HepG2 (cell line): ENCODE results near the gene RPL36AL. TPM values are rescaled to one million over a fixed set of nuclear protein-coding genes. Genes with fewer than 3 reads are reported as not detected.

Experiments
- ARID5B ChIP-seq: IDR thresholded peaks from 2 replicates; pipeline ENCODE4 v1.4.0; 2020; ENCODE audit warnings: mild to moderate bottlenecking, missing genetic modification reagents
- BCL6 ChIP-seq: IDR thresholded peaks from 2 replicates; pipeline ENCODE4 v1.6.1; 2016; ENCODE audit warnings: missing genetic modification reagents, missing compliant biosample characterization
- IRX3 ChIP-seq: sonication (generic); formaldehyde crosslinking; IDR thresholded peaks from 2 replicates; pipeline ENCODE4 v1.8.1; 2023; ENCODE audit warnings: mild to moderate bottlenecking, low read depth, missing genetic modification reagents, borderline replicate concordance
- JUND ChIP-seq: sonication (generic); formaldehyde crosslinking; IDR thresholded peaks from 2 replicates; pipeline ENCODE4 v1.8.0; 2022; ENCODE audit warnings: mild to moderate bottlenecking, missing genetic modification reagents
- MIXL1 ChIP-seq: IDR thresholded peaks from 2 replicates; pipeline ENCODE4 v1.6.1; 2016
- SAP130 ChIP-seq: IDR thresholded peaks from 2 replicates; pipeline ENCODE4 v1.6.1; 2016; ENCODE audit warnings: low read depth
- SPEN ChIP-seq: sonication (generic); formaldehyde crosslinking; IDR thresholded peaks from 2 replicates; pipeline ENCODE4 v1.5.1; 2020; ENCODE audit warnings: low read depth, mild to moderate bottlenecking, missing genetic modification reagents
- TAF1 ChIP-seq: sonication (generic); formaldehyde crosslinking; IDR thresholded peaks from 2 replicates; pipeline ENCODE4 v1.4.0; 2020; ENCODE audit warnings: missing genetic modification reagents
- TIGD3 ChIP-seq: sonication (generic); formaldehyde crosslinking; IDR thresholded peaks from 2 replicates; pipeline ENCODE4 v1.5.1; 2020; ENCODE audit warnings: mild to moderate bottlenecking, missing genetic modification reagents, borderline replicate concordance
- TRIM22 ChIP-seq: fragments of 450-650 bp; IDR thresholded peaks from 2 replicates; pipeline ENCODE4 v1.6.1; 2017
- ZBTB46 ChIP-seq: sonication (generic); formaldehyde crosslinking; IDR thresholded peaks from 2 replicates; pipeline ENCODE4 v1.4.0; 2020; ENCODE audit warnings: mild to moderate bottlenecking, missing genetic modification reagents, borderline replicate concordance
- ZNF282 ChIP-seq: fragments of 450-650 bp; IDR thresholded peaks from 2 replicates; pipeline ENCODE4 v1.6.1; 2018; ENCODE audit not compliant: partially characterized antibody
- ZNF484 ChIP-seq: sonication (generic); formaldehyde crosslinking; IDR thresholded peaks from 2 replicates; pipeline ENCODE4 v1.5.1; 2020; ENCODE audit warnings: mild to moderate bottlenecking, low read depth, missing genetic modification reagents, borderline replicate concordance
- ZNF629 ChIP-seq: sonication (generic); formaldehyde crosslinking; conservative IDR thresholded peaks from 2 replicates; pipeline ENCODE4 v1.5.0; 2020; ENCODE audit warnings: missing genetic modification reagents
- ZNF761 ChIP-seq: sonication (generic); formaldehyde crosslinking; conservative IDR thresholded peaks from 2 replicates; pipeline ENCODE4 v1.4.0; 2020; ENCODE audit warnings: mild to moderate bottlenecking, missing genetic modification reagents
- ZNF788 ChIP-seq: sonication (generic); formaldehyde crosslinking; IDR thresholded peaks from 2 replicates; pipeline ENCODE4 v1.5.0; 2020; ENCODE audit warnings: mild to moderate bottlenecking, missing genetic modification reagents, borderline replicate concordance
- ZSCAN22 ChIP-seq: sonication (generic); formaldehyde crosslinking; IDR thresholded peaks from 2 replicates; pipeline ENCODE4 v1.4.0; 2020; ENCODE audit warnings: mild to moderate bottlenecking, missing genetic modification reagents
- ZSCAN29 ChIP-seq: sonication (generic); formaldehyde crosslinking; conservative IDR thresholded peaks from 2 replicates; pipeline ENCODE4 v1.4.0; 2020; ENCODE audit warnings: mild to moderate bottlenecking, missing genetic modification reagents
- ZSCAN31 ChIP-seq: sonication (generic); formaldehyde crosslinking; IDR thresholded peaks from 2 replicates; pipeline ENCODE4 v1.5.0; 2020; ENCODE audit warnings: low read depth, mild to moderate bottlenecking, missing genetic modification reagents
- ZSCAN5A ChIP-seq: sonication (generic); formaldehyde crosslinking; IDR thresholded peaks from 2 replicates; pipeline ENCODE4 v1.8.0; 2022; ENCODE audit warnings: mild to moderate bottlenecking, missing genetic modification reagents, borderline replicate concordance
- polyA plus RNA-seq, 8 experiments: library from polyadenylated mRNA; depleted of rRNA in 3 of 8; stranded (reverse) in 7 of 8; unstranded in 1 of 8; fragments of >200 nt; fragmentation: Illumina TruSeq in 4 of 8; extraction: Trizol in 4 of 8; gene quantifications; 2 replicates each; pipeline versions ENCODE4 v1.2.1 to v1.2.3, GENCODE V29; 2011 to 2016; ENCODE audit warnings: low read depth in 4 of 8, missing spikeins in 1 of 8, mixed read lengths in 1 of 8; ENCODE audit not compliant: insufficient read depth in 1 of 8
- total RNA-seq, 5 experiments: library from RNA; depleted of rRNA; stranded (reverse); fragments of >200 nt; fragmentation: Illumina TruSeq; extraction: Trizol; gene quantifications; 2 replicates each; pipeline ENCODE4 v1.2.3, GENCODE V29; 2016; ENCODE audit warnings: low read depth in 1 of 5

RPL36AL gene
- total and polyA plus RNA-seq, 2 of the 13 experiments (the other 11 are each of a cell fraction or from before 2014, with no cell fraction given), result 90.0 to 294 TPM

GRCh38 chr14:49641697-49642129 is 21.3 kb upstream of the RPL36AL start (continued):
- TF ChIP-seq JUND (CRISPR knock-in tag) (peak; percentile 73), TAF1 (CRISPR knock-in tag) (no peak), ZSCAN31 (CRISPR knock-in tag) (no peak), BCL6 (CRISPR knock-in tag) (peak; percentile 79), ZSCAN22 (CRISPR knock-in tag) (no peak), SAP130 (peak; percentile 99), ZNF761 (CRISPR knock-in tag) (no peak), ZNF788 (CRISPR knock-in tag) (peak; percentile 72; the same call in 1 of the 2 replicates), ZBTB46 (no peak), TIGD3 (CRISPR knock-in tag) (no peak), MIXL1 (CRISPR knock-in tag) (peak; percentile 88), TRIM22 (no peak), IRX3 (CRISPR knock-in tag) (no peak), ZSCAN29 (peak; percentile 79; the same call in 1 of the 2 replicates), ZNF282 (no peak), ZNF484 (CRISPR knock-in tag) (no peak), SPEN (peak; percentile 69; the same call in 1 of the 2 replicates), ARID5B (CRISPR knock-in tag) (peak; percentile 95), ZSCAN5A (CRISPR knock-in tag) (peak; percentile 69; the same call in 1 of the 2 replicates), ZNF629 (peak; percentile 48)
